ENCODE data around the gene SLC14A1. TPM values are rescaled to one million over a fixed set of nuclear protein-coding genes. Genes with fewer than 3 reads are reported as not detected.

The SLC14A1 gene
- total and polyA plus RNA-seq, 2 experiments from 2014 or later = not detected

- TF ChIP-seq, protein P1, sequence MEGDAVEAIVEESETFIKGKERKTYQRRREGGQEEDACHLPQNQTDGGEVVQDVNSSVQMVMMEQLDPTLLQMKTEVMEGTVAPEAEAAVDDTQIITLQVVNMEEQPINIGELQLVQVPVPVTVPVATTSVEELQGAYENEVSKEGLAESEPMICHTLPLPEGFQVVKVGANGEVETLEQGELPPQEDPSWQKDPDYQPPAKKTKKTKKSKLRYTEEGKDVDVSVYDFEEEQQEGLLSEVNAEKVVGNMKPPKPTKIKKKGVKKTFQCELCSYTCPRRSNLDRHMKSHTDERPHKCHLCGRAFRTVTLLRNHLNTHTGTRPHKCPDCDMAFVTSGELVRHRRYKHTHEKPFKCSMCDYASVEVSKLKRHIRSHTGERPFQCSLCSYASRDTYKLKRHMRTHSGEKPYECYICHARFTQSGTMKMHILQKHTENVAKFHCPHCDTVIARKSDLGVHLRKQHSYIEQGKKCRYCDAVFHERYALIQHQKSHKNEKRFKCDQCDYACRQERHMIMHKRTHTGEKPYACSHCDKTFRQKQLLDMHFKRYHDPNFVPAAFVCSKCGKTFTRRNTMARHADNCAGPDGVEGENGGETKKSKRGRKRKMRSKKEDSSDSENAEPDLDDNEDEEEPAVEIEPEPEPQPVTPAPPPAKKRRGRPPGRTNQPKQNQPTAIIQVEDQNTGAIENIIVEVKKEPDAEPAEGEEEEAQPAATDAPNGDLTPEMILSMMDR (IDR thresholded peaks at IDR 0.05; ENCODE audit: low read depth, low read length) = no peak
- H3K9me3 ChIP-seq (ENCODE audit: low read depth) = no peaks in the 10 kb centered on the region
- no peak overlapping the region for H3K4me3 ChIP-seq
- no peaks in the 10 kb centered on the region for H3K36me3 ChIP-seq
- no peaks in the 10 kb centered on the region for H3K4me1 ChIP-seq (ENCODE audit: low read depth)
- DNase-seq (ENCODE audit: low read depth in 1 of 2, low spot score in 1 of 2) = peak in 1 of 2 donors; percentile 78
- no peaks in the 10 kb centered on the region for H3K27me3 ChIP-seq
- H3K27ac ChIP-seq = no peak overlapping the region
Observed at GRCh38 chr18:45793264-45793965, 69.4 kb downstream of the SLC14A1 start.

- TF ChIP-seq, protein P1 (IDR thresholded peaks at IDR 0.05; ENCODE audit: low read depth, low read length) = no peak
- H3K36me3 ChIP-seq = no peaks in the 10 kb centered on the region
- H3K4me1 ChIP-seq (ENCODE audit: low read depth) = no peaks in the 10 kb centered on the region
- no peak for DNase-seq (ENCODE audit: low read depth in 1 of 2, low spot score in 1 of 2)
- H3K9me3 ChIP-seq (ENCODE audit: low read depth) = no peaks in the 10 kb centered on the region
- H3K4me3 ChIP-seq = no peak overlapping the region
- H3K27me3 ChIP-seq = no peaks in the 10 kb centered on the region
- H3K27ac ChIP-seq = no peak overlapping the region
Observed at GRCh38 chr18:45801416-45802004, 77.5 kb downstream of the SLC14A1 start.

Other genes starting within 250 kb of the SLC14A1 start
- 0.21 TPM in 1 of 2 replicates, not detected in the other for gene SLC14A2, start 108.7 kb upstream of the SLC14A1 start, total RNA-seq
- 0.05 TPM in 1 of 2 replicates, not detected in the other for gene SLC14A2, start 108.7 kb upstream of the SLC14A1 start, polyA plus RNA-seq
- 4.2 TPM in 1 of 2 replicates, not detected in the other for gene SIGLEC15, start 101.5 kb downstream of the SLC14A1 start, total RNA-seq
- gene SIGLEC15, start 101.5 kb downstream of the SLC14A1 start, polyA plus RNA-seq = 0.62 TPM in 1 of 2 replicates, not detected in the other
- 17.7 and 22.7 TPM in 2 replicates for gene EPG5, start 243.1 kb downstream of the SLC14A1 start, total RNA-seq
- 7.5 and 10.6 TPM in 2 replicates for gene EPG5, start 243.1 kb downstream of the SLC14A1 start, polyA plus RNA-seq

All from cardiac muscle cell (in vitro differentiated cells and primary cell).